GM12878 (cell line): ENCODE measurements around the gene RNU1-3.
"Not testable (repeated sequence)": the region's sequence is repeated elsewhere in the genome, so short reads cannot be mapped to it uniquely, and the experiment has no call there.

ENCODE experiments used
- ATF3 ChIP-seq: IDR thresholded peaks from 2 replicates; pipeline ENCODE4 v1.6.1; 2011; ENCODE audit warnings: low read depth, mild to moderate bottlenecking, low read length, moderate library complexity, borderline replicate concordance; ENCODE audit errors: extremely low read depth
- ATF7 ChIP-seq: fragments of 450-650 bp; IDR thresholded peaks from 2 replicates; pipeline ENCODE4 v1.6.1; 2016; ENCODE audit warnings: low read depth, mild to moderate bottlenecking
- BACH1 ChIP-seq: fragments of 450-650 bp; IDR thresholded peaks from 2 replicates; pipeline ENCODE4 v1.6.1; 2017; ENCODE audit warnings: mild to moderate bottlenecking, borderline replicate concordance
- BHLHE40 ChIP-seq, 2 experiments: fragments of 450-650 bp in 1 of 2; IDR thresholded peaks; 2 replicates each; pipeline ENCODE4 v1.6.1; 2011 to 2017; ENCODE audit warnings: low read depth in 2 of 2, borderline replicate concordance in 1 of 2, improper control_type of control experiment in 1 of 2, low read length in 1 of 2, mild to moderate bottlenecking in 1 of 2
- CTCF ChIP-seq, 3 experiments: IDR thresholded peaks in 2 of 3; conservative IDR thresholded peaks in 1 of 3; 2 replicates each; pipeline ENCODE4 v1.5.1; 2011; ENCODE audit warnings: low read depth in 3 of 3, low read length in 3 of 3, mild to moderate bottlenecking in 3 of 3, control low read depth in 2 of 3, moderate library complexity in 2 of 3, inconsistent platforms in 1 of 3, mixed read lengths in 1 of 3; ENCODE audit not compliant: control insufficient read depth in 2 of 3, insufficient read depth in 1 of 3; ENCODE audit errors: extremely low read depth in 1 of 3
- EZH2 ChIP-seq: IDR thresholded peaks from 2 replicates; pipeline ENCODE4 v1.6.1; 2012; ENCODE audit warnings: low read depth, mild to moderate bottlenecking, control low read depth, inconsistent platforms, low read length, borderline replicate concordance; ENCODE audit not compliant: control insufficient read depth
- POLR2A ChIP-seq: IDR thresholded peaks from 2 replicates; pipeline ENCODE4 v1.6.1; 2011; ENCODE audit warnings: low read depth, mild to moderate bottlenecking, low read length
- RAD21 ChIP-seq: IDR thresholded peaks from 2 replicates; pipeline ENCODE4 v1.6.1; 2011; ENCODE audit warnings: mild to moderate bottlenecking, low read depth, low read length, moderate library complexity; ENCODE audit not compliant: insufficient read depth
- SMAD1 ChIP-seq: fragments of 450-650 bp; IDR thresholded peaks from 2 replicates; pipeline ENCODE4 v1.6.1; 2018; ENCODE audit warnings: mild to moderate bottlenecking, low read depth; ENCODE audit not compliant: partially characterized antibody
- USF2 ChIP-seq: IDR thresholded peaks from 2 replicates; pipeline ENCODE4 v1.6.1; 2011; ENCODE audit warnings: low read depth, low read length, improper control_type of control experiment, borderline replicate concordance
- YY1 ChIP-seq: IDR thresholded peaks from 2 replicates; pipeline ENCODE4 v1.6.1; 2011; ENCODE audit warnings: low read depth, mild to moderate bottlenecking, low read length

GRCh38 chr1:16704502-16705100 is 37.9 kb upstream of the RNU1-3 start:
- TF ChIP-seq ATF3; RAD21; CTCF (IDR thresholded peaks at IDR 0.05 in 2 of 3, conservative IDR thresholded peaks at IDR 0.05 in 1 of 3; ENCODE audit: control insufficient read depth in 2 of 3, extremely low read depth in 1 of 3, insufficient read depth in 1 of 3, low read depth in 3 of 3, low read length in 3 of 3); POLR2A; USF2; YY1; ATF7; BACH1; BHLHE40 (IDR thresholded peaks at IDR 0.05; ENCODE audit: borderline replicate concordance in 1 of 2, low read depth in 2 of 2, low read length in 1 of 2); SMAD1; EZH2: not testable (repeated sequence)
